AG09319 (cell line): ENCODE data around the gene CYP1A2.

Experiments used
- DNase-seq: peaks from one replicate; pipeline ENCODE4 v3.0.0-alpha.2; 2010; ENCODE audit warnings: low read depth; ENCODE audit errors: extremely low read depth
- CTCF ChIP-seq: IDR thresholded peaks from 2 replicates; pipeline ENCODE4 v1.5.1; 2011; ENCODE audit warnings: low read depth, mild to moderate bottlenecking, inconsistent platforms, low read length, moderate library complexity

CYP1A2 gene

DNA sequence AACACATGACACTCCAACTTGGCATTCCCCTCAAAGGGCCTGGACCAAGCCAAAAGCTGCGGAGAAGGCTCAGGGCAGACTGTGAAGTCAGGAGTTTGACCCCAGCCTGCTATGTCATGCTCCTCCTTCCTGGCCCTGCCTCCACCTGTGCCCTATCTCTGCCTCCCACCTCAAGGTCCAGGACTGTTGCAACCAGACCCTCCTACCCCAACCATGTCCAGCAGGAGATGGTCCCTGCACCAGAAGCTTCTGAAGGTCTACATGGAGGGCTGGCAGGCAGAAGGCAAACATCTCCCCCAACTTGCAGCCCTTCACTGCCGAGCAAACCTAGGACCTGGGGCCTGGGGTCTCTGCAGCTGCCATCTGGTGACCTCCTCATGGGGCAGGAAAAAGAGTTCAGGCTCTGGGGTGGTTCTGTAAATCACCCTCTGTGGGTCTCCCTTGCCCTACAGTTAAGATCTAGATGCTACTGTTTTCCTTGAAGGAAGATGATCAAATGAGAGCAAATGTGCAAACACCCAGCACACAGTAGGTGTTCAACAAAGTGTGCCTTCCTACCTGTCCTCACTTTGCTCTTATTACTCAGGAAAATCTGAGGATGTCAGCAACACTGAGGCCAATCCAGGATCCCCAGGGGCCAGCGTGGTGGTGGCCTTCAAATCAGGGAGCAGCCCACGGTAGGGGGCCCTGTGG is 21.7 kb downstream of the CYP1A2 start:
- no peak for DNase-seq
- no peak for TF ChIP-seq CTCF

- no peak for TF ChIP-seq CTCF
- no peak for DNase-seq
These were observed 24.7 kb downstream of the CYP1A2 start for GRCh38 chr15:74773329-74773728.

- no peak for TF ChIP-seq CTCF
- DNase-seq: no peak
These were observed 25.1 kb downstream of the CYP1A2 start for GRCh38 chr15:74773731-74774252.

- no peak for DNase-seq
- TF ChIP-seq CTCF: no peak
These were observed 26.5 kb downstream of the CYP1A2 start for GRCh38 chr15:74775132-74775562.

DNA sequence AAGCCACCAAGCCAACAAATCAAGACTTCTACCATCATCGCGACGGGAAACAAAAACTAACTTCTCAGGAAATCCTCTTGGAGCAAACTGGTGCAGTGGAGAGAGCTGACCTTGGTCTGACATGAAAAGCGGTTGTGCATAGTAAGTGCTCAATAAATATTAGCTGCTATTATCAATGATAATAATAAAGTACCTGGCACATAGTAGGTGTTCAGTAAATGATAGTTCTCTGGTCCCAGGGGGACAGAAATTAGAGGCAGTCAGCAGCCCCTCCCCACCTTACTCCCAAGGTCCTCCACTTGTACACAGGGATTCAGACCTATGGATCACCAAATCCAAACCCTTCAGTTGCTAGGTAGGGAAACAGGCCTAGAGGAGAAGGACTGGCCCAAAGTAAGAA is 27.2 kb downstream of the CYP1A2 start:
- no peak for DNase-seq
- no peak for TF ChIP-seq CTCF

- TF ChIP-seq CTCF: no peak
These were observed 28.4 kb downstream of the CYP1A2 start for GRCh38 chr15:74776821-74777768.

More at GRCh38 chr15:74776821-74777768, 28.4 kb downstream of the CYP1A2 start:
- no peak for DNase-seq
